ENCODE measurements around the gene LACTB.

GRCh38 chr15:63136742-63137141 lies 15.1 kb downstream of the LACTB start:
- TF ChIP-seq CTCF (conservative IDR thresholded peaks at IDR 0.05; ENCODE audit: low read depth, low read length) (no peak), EZH2 (IDR thresholded peaks at IDR 0.05; ENCODE audit: borderline replicate concordance, low read depth, low read length, poor library complexity, severe bottlenecking) (no peak)

Data from A673 (cell line).